HG02798 (cell line): ENCODE data around the gene RMC1.
"Not testable (repeated sequence)": the region's sequence is repeated elsewhere in the genome, so short reads cannot be mapped to it uniquely, and the experiment has no call there.

ENCODE experiments used
- ATAC-seq: cut with Tn5 transposase; IDR thresholded peaks from one replicate; pipeline ENCODE4 v1.9.1; 2021; ENCODE audit warnings: mild to moderate bottlenecking; ENCODE audit not compliant: unreplicated experiment, poor library complexity

The RMC1 gene

DNA sequence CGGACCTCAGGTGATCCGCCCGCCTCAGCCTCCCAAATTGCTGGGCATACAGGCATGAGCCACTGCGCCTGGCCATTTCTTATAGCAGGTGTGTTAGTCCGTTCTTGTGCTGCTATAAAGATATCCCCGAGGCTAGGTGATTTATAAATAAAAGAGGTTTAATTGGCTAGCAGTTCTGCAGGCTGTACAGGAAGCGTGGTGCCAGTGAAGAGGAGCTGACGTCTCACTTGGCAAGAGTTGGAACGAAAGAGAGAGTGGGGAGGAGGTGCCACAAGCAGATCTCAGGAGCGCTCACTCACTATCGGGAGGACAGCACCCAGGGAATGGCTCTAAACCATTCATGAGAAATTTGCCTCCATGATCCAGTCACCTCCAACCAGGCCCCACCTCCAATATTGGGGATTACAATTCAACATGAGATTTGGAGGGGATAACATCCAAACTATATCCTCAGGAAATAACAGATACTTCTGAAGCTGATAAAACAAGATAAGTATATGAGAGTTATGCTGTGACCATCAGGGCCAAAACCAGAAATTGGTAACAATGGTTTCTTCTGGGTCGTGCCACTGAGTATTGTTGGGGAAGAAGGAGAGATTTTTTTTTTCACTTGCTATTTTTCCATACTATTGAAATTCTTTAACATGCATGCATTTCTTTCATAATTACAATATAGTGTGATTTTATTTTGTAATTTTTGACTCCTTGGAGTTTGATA lies 7.4 kb upstream of the RMC1 start:
- no peak for ATAC-seq

DNA sequence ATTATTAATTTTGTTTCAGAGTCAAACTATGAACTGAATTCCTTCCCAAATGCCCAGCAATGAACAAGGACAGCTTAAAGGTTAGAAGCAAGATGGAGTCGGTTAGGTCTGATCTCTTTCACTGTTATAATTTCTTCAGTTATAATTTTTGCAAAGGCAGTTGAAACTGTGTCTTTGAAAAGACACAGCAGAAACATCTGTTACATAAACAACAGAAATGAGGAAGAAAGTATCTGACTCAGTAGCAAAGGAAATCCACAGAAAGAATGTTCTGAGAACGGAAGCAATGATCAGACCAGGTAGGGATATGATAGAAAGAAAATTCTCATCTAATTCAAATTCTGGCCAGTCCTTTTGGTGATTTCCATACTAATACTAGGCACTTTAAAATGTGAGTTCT lies 5.2 kb upstream of the RMC1 start:
- ATAC-seq: no peak

DNA sequence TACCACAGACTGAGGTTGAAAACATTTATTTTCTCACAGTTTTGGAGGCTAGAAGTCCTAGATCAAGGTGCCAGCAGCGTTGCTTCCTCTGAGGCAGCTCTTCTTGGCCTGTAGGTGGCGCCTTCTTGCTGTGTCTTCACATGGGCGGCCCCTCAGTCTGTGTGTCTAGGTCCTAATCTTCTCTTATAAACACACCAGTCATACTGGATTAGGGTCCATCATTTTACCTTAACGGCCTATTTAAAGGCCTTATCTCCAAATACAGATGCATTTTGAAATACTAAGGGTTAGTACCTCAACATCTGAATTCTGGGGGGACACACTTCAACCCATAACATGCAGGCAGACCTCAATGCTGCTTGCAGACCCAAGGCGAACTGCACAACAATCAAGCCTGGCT lies 4.4 kb upstream of the RMC1 start:
- ATAC-seq: peak; percentile 24

DNA sequence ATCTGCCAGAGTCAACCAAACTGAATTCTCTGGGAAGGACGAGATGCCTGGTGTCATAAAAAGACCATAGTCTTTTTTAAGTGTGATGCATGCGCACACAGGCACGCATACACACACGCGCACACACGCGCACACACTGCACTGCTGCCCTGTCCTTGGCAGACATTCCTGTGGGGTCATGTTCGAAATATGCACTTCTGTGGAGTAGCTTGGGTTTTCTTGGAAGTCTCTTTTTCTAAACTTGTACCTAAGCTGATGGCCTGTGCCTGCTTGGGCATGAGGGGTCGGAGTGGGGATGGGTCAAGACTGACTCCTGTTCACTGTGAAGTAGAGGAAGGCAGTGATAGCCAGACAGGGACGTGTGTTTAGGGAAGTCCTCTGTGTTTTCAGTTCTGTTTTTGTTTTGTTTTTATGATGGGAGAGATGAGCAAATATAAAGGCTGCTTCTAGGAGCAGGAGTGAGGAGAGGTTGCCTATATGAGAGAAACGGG lies 4.0 kb upstream of the RMC1 start:
- ATAC-seq: no peak

DNA sequence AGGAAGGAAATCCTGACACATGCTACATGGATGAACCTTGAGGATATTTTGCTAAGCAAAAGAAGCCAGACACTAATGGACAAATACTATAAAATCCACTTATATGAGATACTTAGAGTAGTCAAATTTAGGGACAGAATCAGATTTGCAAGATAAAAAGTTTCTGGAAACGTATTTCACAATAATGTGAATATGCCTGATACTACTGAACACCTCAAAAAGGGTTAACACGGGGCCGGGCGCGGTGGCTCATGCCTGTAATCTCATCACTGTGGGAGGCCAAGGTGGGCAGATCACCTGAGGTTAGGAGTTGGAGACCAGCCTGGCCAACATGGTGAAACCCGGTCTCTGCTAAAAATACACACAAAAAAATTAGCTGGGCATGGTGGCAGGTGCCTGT lies 1.7 kb upstream of the RMC1 start:
- ATAC-seq: no peak

DNA sequence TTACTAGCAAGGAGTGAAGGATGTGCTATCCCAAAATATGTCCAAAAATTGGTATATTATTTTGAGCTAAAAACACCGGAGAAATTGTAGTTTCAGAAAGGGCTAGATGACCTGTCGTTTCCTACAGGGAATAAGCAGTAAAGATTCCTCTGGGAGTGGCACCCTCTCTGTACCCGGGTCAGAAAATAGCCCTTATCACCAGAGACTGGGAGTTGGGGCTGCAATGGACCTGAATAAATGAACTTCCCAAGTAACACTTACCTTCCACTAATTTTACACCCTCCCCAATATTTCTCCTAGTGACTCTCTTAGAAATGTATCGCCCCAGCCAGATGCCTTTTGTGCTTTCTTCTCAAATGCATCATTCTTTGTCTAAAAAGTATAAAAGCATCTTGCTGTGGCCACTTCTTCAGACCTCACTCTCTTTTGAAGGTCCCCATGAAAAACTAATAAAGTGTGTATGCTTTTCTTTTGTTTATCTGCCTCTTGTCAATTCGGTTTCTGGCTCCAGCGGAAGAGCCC lies 734 bp upstream of the RMC1 start:
- no peak for ATAC-seq

DNA sequence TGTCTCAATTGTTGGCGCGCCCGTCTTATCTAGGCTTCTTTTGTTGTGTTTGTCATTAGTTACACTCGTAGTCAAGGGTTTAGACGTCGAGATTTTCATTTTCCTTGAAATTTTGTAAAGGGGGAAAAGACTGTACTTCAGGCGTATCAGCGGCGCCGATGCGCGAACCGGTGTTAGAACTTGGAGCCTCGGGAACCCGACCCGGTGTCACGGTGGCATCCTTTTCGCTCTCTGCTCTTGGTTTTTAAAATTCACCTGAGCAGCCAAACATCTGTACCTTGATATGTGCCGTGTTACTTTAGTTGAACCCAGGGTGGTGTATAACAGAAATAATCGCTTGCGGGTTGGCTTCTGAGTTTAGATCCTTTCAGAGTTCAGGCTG lies 643 bp downstream of the RMC1 start:
- ATAC-seq: no peak

DNA sequence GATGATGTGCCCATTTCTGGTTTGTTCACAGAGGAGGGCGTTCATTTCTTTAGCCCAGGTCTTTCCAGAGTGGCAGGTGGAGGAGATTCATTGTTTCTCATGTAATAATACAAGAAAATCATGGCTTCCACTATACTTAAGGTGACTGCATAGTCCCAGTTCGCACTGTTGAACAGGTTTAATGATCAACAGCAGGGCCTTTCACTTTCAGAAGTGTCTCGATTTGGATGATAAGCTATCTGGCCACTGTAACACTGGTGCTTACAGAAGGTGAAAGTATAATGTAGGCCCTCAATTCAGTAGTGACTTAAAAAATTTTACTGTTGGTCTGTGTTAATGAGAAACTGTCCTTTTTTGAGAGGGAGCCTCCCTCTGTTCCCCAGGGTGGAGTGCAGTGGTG lies 1.4 kb downstream of the RMC1 start:
- ATAC-seq: peak; percentile 41

DNA sequence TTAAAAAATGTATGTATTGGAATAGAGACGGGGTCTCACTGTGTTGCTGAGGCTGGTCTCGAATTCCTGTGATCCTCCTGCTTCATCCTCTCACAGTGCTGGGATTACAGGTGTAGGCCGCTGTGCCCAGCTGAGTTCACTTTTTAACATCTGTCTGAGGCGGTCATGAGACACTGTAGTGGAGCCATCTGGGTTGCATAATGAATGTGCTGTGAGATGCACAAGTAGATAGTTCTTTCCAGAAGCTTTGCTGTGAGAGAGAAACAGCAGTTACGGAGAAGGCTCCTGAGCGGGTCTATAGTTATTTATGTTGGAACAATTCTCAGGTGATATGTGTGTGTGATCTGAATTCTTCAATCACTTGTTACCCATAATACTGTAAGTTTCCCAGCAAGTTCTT lies 3.1 kb downstream of the RMC1 start:
- ATAC-seq: no peak

DNA sequence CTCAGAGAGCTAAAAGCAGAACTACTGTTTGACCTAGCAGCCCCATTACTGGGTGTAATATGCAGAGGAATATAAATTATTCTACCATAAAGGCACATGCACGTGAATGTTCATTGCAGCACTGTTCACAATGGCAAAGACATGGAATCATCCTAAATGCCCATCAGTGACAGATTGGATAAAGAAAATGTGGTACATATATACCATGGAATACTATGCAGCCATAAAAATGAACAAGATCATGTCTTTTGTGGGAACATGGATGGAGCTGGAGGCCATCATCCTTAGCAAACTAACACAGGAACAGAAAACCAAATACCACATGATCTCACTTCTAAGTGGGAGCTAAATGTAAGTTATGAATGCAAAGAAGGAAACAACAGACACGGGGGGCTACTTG lies 7.6 kb downstream of the RMC1 start:
- ATAC-seq: not testable (repeated sequence)

DNA sequence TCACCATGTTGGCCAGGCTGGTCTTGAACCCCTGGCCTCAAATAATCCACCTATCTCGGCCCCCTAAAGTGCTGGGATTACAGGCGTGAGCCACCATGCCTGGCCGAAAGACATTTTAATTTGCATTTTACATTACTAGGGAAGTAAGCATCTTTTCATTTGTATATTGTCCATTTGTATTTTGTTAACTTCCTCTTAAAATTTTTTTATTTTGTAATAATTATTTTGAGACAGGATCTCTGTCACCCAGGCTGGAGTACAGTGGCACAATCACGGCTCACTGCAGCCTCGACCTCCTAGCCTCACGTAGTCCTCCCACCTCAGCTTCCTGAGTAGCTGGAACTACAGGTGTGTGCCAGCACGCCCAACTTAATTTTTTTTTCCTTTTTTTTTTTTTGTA lies 8.9 kb downstream of the RMC1 start:
- not testable (repeated sequence) for ATAC-seq

DNA sequence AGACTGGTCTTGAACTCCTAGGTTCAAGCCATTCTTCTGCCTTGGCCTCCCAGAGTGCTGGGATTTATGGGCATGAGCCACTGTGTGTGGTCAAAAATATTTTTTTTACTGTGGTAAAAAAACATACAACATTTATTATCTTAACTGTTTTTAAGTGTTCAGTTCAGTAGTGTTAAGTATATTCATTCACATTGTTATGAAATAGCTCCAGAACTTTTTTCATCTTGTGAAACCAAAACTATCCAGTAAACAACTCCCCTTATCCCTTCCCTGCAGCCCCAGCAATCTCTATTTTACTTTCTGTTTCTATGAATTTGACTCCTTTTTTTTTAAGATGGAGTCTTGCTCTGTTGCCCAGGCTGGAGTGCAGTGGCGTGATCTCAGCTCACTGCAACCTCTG lies 9.3 kb downstream of the RMC1 start:
- ATAC-seq: no peak

DNA sequence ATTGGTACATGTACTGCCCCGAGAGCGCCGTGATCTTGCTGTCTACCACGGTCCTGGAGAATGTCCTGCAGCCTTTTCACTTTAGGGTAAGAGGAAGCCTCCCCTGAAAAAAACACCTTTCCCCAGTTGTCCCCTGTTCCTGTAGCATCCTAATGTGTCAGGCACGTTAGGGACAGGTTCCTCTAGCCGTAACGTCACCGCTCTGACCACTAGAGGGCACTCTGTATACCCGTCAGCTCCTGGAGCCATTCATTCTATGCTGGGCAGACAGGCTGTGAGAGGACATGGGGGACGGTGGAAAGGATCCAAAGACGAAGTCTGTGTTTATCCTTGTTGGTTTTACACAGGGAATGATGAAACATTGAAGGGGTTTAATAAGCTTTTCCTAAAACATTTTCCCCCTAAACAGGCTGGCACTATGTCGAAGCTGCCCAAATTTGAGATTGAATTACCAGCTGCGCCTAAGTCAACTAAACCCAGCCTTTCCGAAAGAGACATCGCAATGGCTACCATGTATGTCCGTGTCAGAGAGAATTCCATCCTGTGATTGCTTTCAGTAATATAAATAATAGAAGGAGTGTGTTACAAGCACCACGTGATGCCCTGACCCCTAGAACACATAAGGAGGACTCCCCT lies 12.7 kb downstream of the RMC1 start:
- peak; percentile 85 for ATAC-seq

DNA sequence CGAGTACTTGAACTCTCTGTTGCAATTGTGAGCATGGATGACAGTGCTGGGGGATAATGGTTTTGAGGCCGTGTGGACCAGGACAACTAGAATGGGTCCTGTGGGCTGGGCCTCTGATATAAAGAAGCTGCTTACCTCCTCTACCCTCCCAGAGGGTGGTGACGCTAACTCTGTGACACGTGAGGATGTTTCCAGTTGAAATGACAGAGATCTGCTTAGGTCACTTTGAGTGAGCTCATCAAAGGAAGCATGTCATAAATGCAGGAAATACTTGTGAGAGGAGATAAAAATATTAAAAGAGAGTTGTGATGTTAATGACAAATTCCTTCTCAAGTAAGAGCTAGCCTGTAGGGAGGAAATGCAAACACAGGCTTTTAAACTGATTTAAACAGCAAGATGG lies 16.4 kb downstream of the RMC1 start:
- ATAC-seq: no peak

DNA sequence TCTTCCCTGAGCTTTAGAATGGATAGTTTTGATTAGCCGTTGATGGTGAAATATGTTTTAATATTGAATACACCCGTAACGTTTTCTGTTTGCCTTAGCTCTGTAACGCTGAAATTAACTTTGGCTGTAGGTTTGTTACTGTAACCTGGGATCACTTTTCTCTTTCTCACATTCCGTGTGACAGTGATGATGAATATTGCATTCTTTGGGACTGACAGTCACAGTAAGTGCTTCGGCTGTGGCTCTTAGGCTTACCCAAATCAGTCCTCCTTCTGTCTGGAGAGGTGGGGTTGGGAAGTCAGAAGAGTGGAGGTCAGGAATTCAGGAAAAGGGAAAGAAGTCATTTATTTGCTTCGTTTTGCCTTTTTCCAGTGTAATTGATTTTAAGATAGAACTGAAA lies 18.0 kb downstream of the RMC1 start:
- ATAC-seq: no peak

DNA sequence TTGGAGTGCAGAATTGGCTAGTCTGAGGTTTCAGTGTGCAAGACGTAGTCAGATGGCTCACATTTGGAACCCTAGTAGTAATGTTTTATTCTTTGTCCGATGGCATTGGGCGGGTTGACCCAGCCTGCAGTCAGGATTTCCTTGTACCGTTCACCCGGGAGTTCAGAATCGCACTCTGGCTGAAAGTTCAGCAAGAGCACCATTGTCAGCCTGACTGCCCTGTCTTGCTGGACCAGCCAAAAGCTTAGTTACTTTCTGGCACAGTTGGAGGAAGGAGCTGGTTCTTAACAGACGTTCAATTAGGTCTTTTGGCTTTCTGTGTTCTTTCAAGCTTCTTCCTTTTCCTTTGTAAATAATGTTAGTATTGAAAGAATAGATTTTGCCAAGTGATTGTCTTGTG lies 18.6 kb downstream of the RMC1 start:
- no peak for ATAC-seq

DNA sequence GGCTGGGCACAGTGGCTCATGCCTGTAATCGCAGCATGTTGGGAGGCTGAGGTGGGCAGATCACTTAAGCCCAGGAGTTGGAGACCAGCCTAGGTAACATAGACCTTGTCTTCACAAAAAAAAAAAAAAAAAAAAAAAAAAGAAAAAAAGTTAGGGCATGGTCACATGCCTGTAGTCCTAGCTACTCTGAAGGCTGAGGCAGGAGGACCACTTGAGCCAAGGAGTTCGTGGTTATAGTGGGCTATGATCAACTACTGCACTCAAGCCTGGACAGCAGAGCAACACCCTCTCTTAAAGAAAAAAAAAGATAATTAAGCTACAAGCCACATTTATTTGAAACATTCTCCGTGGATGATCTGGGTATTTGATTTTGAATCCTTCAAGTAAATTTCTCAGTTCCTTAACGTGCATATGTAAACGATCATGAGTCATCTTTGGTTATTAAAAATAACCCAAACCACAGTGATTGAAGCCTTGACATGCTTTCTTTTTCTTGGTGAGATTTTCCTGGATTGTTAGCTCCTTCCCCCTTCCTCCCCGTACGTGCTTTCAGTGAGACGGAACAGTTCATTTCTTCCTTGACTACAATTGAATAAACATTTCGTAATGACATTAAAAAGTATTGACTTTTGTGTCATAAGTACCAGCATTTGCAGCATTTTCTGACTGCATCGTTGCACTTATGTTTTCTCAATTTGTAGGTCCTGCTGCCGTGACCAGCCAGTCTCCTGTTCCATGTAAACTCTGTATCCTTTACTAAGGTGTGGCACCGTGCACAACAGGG lies 20.3 kb downstream of the RMC1 start:
- ATAC-seq: peak; percentile 51

DNA sequence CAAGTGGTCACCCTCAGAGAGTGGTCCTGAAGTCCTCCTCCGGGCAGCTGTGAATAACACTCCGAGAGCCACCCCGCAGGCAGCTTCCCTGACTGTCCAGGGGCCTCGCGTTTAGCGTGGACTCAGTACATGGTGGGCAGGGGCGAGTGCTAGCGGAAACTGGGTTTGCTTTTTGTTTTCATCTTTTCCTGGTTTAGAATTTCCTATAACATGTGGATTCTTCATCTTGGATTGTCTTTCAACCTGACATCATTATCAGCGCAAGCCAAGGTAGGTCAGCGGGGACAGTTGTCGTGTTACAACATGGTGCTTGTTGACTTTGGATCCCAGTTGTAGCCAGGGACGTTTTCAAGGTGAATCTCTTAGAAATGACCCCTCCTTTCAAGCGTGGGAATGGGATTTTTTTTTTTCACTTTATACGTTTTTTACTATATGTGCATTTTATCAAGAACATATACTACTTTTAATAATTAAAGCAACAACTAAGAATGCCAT lies 20.9 kb downstream of the RMC1 start:
- no peak for ATAC-seq

DNA sequence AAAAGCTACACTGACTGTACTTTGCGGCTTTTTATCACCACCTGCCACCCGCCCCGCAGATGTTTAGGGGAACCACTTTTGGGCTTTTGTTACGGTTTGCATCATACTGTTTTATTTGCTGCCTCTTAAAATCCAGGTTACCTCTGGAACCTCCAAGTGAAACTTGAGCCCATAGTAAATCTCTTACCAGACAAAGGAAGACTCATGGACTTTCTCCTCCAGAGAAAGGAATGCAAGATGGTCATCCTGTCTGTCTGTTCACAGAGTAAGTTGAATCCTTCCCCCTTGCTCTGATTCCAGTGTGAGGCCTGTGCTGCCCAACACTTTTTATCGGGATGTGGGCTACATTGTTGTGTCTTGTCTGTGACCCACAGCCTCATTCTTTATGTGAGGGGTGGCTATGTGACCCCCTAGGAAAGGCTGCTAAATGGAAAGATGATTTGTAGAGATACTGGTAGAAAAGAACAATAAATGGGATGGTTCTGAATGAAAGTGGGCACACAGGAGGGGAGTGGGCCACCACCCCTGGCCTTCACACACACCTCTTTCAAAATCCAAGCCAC lies 23.3 kb downstream of the RMC1 start:
- no peak for ATAC-seq

DNA sequence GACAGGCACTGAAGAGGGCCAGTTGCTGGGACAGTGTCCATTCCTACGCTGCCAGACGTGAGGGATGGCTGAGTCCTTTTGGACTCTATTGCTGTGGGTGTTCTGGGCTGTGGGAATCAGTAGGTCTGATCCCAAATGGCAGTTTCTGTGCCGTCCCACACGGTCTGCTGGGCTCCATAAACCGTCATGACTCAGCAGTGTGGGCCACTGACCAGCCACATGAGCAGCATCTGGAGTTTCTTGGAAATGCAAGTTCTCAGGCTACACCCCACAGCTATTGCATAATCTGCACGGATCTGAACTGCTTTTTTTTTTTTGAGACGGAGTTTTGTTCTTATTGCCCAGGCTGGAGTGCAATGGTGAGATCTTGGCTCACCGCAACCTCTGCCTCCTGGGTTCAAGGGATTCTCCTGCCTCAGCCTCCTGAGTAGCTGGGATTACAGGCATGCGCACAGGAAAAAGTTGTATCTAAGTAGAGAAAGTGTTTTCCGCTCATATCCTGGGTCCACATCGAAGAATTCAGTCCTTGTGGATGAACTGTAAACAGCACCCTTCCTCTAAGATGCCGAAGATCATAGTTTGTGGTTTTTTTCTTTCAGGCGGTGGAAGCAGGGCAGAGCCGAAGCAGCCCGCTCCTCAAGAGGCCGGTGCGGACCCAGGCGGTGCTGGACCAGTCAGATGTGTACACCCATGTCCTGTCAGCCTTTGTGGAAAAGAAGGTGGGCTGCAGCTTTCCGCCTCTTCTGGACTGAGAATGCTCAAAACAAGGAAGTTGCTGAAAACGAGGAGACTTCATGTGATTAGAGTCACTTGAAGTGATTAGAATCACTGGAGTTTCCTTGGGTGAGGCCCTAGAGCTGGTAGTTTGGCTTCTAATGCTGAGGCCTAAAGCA lies 25.5 kb downstream of the RMC1 start:
- ATAC-seq: no peak
